ENCODE results near the gene TNNT3.

Gene TNNT3

GRCh38 chr11:1906611-1907423 lies 12.7 kb upstream of the TNNT3 start:
- DNase-seq (ENCODE audit: low read depth, low spot score) = no peak
- no peak overlapping the region for H3K4me3 ChIP-seq (ENCODE audit: low read depth, low read length)
- TF ChIP-seq, protein P1, sequence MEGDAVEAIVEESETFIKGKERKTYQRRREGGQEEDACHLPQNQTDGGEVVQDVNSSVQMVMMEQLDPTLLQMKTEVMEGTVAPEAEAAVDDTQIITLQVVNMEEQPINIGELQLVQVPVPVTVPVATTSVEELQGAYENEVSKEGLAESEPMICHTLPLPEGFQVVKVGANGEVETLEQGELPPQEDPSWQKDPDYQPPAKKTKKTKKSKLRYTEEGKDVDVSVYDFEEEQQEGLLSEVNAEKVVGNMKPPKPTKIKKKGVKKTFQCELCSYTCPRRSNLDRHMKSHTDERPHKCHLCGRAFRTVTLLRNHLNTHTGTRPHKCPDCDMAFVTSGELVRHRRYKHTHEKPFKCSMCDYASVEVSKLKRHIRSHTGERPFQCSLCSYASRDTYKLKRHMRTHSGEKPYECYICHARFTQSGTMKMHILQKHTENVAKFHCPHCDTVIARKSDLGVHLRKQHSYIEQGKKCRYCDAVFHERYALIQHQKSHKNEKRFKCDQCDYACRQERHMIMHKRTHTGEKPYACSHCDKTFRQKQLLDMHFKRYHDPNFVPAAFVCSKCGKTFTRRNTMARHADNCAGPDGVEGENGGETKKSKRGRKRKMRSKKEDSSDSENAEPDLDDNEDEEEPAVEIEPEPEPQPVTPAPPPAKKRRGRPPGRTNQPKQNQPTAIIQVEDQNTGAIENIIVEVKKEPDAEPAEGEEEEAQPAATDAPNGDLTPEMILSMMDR (IDR thresholded peaks at IDR 0.05; ENCODE audit: low read depth, low read length) = no peak
- in situ Hi-C loops (cut with HindIII; ENCODE audit: low sequenced_read_pairs) = no loop called here

DNA sequence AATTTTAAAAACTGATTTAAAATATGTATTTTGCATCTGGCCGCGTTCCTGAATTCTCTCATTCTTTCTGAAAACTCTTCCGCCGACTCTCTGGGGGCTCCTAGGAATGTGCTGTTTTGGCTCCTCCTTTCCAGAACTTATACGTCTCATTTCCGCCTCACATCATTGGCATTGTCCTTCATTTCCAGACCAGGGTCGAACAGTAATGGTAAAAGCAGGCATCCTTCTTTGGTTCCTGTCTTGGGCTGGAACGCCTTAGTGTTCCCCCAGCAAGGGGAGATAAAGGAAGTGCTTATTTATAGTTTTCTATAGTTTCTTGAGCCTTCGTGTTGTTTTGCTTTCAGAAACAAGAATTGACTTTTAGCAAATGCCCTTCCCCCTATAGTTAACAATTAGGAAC lies 10.9 kb upstream of the TNNT3 start:
- H3K4me3 ChIP-seq (ENCODE audit: low read depth, low read length) = no peak overlapping the region
- TF ChIP-seq, protein P1 (IDR thresholded peaks at IDR 0.05; ENCODE audit: low read depth, low read length) = no peak
- in situ Hi-C loops (cut with HindIII; ENCODE audit: low sequenced_read_pairs) = no loop called here
- DNase-seq (ENCODE audit: low read depth, low spot score) = peak; percentile 10

DNA sequence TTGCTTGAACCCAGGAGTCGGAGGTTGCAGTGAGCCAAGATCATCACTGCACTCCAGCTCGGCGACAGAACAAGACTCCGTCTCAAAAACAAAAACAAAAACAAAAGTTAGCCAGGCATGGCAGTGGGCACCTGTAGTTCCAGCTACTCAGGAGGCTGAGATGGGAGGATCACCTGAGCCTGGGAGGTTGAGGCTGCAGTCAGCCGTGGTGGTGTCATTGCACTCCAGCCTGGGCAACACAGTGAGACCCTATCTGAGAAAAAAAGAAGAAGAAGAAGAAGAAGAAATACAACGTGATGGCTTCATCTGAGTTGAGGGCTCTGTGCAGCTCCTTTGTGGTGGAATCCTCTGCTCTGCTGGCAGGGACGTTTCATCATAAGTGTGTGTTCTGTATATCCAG lies 10.0 kb upstream of the TNNT3 start:
- H3K4me3 ChIP-seq (ENCODE audit: low read depth, low read length) = no peak overlapping the region
- TF ChIP-seq, protein P1 (IDR thresholded peaks at IDR 0.05; ENCODE audit: low read depth, low read length) = no peak
- DNase-seq (ENCODE audit: low read depth, low spot score) = no peak
- in situ Hi-C loops (cut with HindIII; ENCODE audit: low sequenced_read_pairs) = no loop called here

DNA sequence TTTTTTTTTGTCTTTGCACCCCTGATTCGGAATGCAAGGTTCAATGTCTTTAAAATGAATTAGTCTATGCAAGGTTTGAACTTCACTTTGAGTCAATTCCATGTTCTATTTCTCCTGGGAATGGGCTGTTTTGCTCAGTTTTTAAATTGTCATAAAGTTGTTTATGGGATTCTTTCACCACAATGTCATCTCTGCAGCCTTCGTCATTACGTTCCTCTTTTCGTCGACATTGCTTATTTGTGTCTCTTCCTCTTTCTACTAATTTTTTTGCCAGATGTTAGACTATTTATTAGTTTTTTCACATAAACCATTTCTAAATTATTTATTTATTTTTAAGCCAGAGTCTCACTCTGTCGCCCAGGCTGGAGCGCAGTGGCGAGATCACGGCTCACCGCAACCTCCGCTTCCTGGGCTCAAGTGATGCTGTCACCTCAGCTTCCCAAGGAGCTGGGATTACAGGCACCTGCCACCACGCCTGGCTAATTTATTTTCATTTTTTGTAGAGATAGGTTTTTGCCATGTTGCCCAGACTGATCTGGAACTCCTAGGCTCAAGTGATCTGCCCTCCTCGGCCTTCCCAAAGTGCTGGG lies 7.1 kb upstream of the TNNT3 start:
- H3K4me3 ChIP-seq (ENCODE audit: low read depth, low read length) = no peak overlapping the region
- no peak for DNase-seq (ENCODE audit: low read depth, low spot score)
- TF ChIP-seq, protein P1 (IDR thresholded peaks at IDR 0.05; ENCODE audit: low read depth, low read length) = no peak
- in situ Hi-C loops (cut with HindIII; ENCODE audit: low sequenced_read_pairs) = no loop called here

GRCh38 chr11:1913271-1914060 lies 6.0 kb upstream of the TNNT3 start:
- no peak overlapping the region for H3K4me3 ChIP-seq (ENCODE audit: low read depth, low read length)
- in situ Hi-C loops (cut with HindIII; ENCODE audit: low sequenced_read_pairs) = no loop called here
- TF ChIP-seq, protein P1 (IDR thresholded peaks at IDR 0.05; ENCODE audit: low read depth, low read length) = no peak
- DNase-seq (ENCODE audit: low read depth, low spot score) = no peak

- no peak overlapping the region for H3K4me3 ChIP-seq (ENCODE audit: low read depth, low read length)
- no peak for DNase-seq (ENCODE audit: low read depth, low spot score)
- TF ChIP-seq, protein P1 (IDR thresholded peaks at IDR 0.05; ENCODE audit: low read depth, low read length) = no peak
- in situ Hi-C loops (cut with HindIII; ENCODE audit: low sequenced_read_pairs) = no loop called here
Observed at GRCh38 chr11:1915795-1916131, 3.7 kb upstream of the TNNT3 start.
